OCI-LY7 (cell line): Measurements from ENCODE around the gene RYK. TPM values are rescaled to one million over a fixed set of nuclear protein-coding genes. Genes with fewer than 3 reads are reported as not detected.

Experiments used
- BruUV-seq: library from RNA; stranded (reverse); fragments of 400-500 nt; replicated peaks from 2 replicates; lab custom pipeline; 2021; lab: Mats Ljungman, UMichigan
- CTCF ChIA-PET: fragments of 300-600 bp; sonication (Branson Sonifier 250); formaldehyde crosslinking; loops from one replicate; lab custom pipeline; 2022; ENCODE audit warnings: antibody characterized with exemption; ENCODE audit not compliant: unreplicated experiment; lab: Charles Lee
- POLR2A ChIA-PET: fragments of 300-600 bp; sonication (Branson Sonifier 250); formaldehyde crosslinking; loops from one replicate; lab custom pipeline; 2022; ENCODE audit warnings: antibody characterized with exemption; lab: Charles Lee
- DNase-seq: peaks from one replicate; pipeline ENCODE4 v3.0.0-alpha.2; 2015; ENCODE audit warnings: low spot score
- H2AFZ ChIP-seq: fragments of 200-600 bp; sonication (generic), shearing (Covaris generic); 2 replicates; pipeline ENCODE4 v1.6.1; 2014; ENCODE audit warnings: mild to moderate bottlenecking, antibody characterized with exemption, low read length, moderate library complexity
- H3K27ac ChIP-seq: fragments of 200-600 bp; sonication (generic); 2 replicates; pipeline ENCODE4 v1.5.1; 2014; ENCODE audit warnings: mixed run types, low read depth, mild to moderate bottlenecking, moderate library complexity, low read length, inconsistent platforms; ENCODE audit not compliant: poor library complexity, severe bottlenecking
- H3K36me3 ChIP-seq: fragments of 200-600 bp; sonication (generic); 2 replicates; pipeline ENCODE4 v1.6.1; 2014; ENCODE audit warnings: mild to moderate bottlenecking, antibody characterized with exemption, low read length, moderate library complexity, mixed read lengths; ENCODE audit not compliant: insufficient read depth
- H3K4me1 ChIP-seq: fragments of 200-600 bp; sonication (generic); 2 replicates; pipeline ENCODE4 v1.5.1; 2014; ENCODE audit warnings: mild to moderate bottlenecking, low read length; ENCODE audit not compliant: insufficient read depth, poor library complexity, severe bottlenecking
- H3K4me2 ChIP-seq: fragments of 200-600 bp; sonication (generic); 2 replicates; pipeline ENCODE4 v1.6.1; 2014; ENCODE audit warnings: mild to moderate bottlenecking, low read length
- H3K4me3 ChIP-seq: fragments of 200-600 bp; sonication (generic); 2 replicates; pipeline ENCODE4 v1.5.1; 2014; ENCODE audit warnings: mild to moderate bottlenecking, low read depth, low read length; ENCODE audit not compliant: poor library complexity, severe bottlenecking
- H3K79me2 ChIP-seq: fragments of 200-600 bp; sonication (generic); 2 replicates; pipeline ENCODE4 v1.6.1; 2016; ENCODE audit warnings: low read depth, mild to moderate bottlenecking, low read length, moderate library complexity, mixed read lengths; ENCODE audit not compliant: insufficient read depth
- H3K9me2 ChIP-seq: fragments of 200-600 bp; sonication (generic); 2 replicates; pipeline ENCODE4 v1.6.1; 2016; ENCODE audit warnings: mild to moderate bottlenecking, low read length, mixed read lengths; ENCODE audit not compliant: insufficient read depth
- H3K9me3 ChIP-seq: fragments of 200-600 bp; sonication (generic); 2 replicates; pipeline ENCODE4 v1.6.1; 2014; ENCODE audit warnings: mild to moderate bottlenecking, mixed run types, low read length, mixed read lengths
- H4K20me1 ChIP-seq: fragments of 200-600 bp; sonication (generic); 2 replicates; pipeline ENCODE4 v1.6.1; 2014; ENCODE audit warnings: mild to moderate bottlenecking, antibody characterized with exemption, low read length, moderate library complexity, mixed read lengths; ENCODE audit not compliant: insufficient read depth
- EZH2phosphoT487 ChIP-seq: fragments of 200-600 bp; sonication (generic); IDR thresholded peaks from 2 replicates; pipeline ENCODE4 v1.6.1; 2018; ENCODE audit warnings: low read depth, borderline replicate concordance, mild to moderate bottlenecking, mixed run types, antibody characterized with exemption, low read length, moderate library complexity, mixed read lengths
- intact Hi-C: fragments of 100-400 bp; cut with micrococcal nuclease; formaldehyde crosslinking; loops from one replicate; pipeline ENCODE4 v1.10.0; 2022; ENCODE audit not compliant: unreplicated experiment
- total RNA-seq, 2 experiments: library from RNA; depleted of rRNA in 1 of 2; stranded (reverse); fragments of >200 nt in 1 of 2; shearing (Covaris generic) in 1 of 2; gene quantifications; 2 replicates each; pipeline ENCODE4 v1.2.3, GENCODE V29; 2014 to 2022
- TF ChIP-seq, protein P1 (sequence below): fragments of 200-600 bp; sonication (generic); conservative IDR thresholded peaks from 2 replicates; pipeline ENCODE4 v1.5.1; 2014; ENCODE audit warnings: mild to moderate bottlenecking, antibody characterized with exemption, low read length, moderate library complexity, mixed read lengths

RYK gene
- total RNA-seq, 2 experiments from 2014 or later: 24.8 to 25.5 TPM

DNA sequence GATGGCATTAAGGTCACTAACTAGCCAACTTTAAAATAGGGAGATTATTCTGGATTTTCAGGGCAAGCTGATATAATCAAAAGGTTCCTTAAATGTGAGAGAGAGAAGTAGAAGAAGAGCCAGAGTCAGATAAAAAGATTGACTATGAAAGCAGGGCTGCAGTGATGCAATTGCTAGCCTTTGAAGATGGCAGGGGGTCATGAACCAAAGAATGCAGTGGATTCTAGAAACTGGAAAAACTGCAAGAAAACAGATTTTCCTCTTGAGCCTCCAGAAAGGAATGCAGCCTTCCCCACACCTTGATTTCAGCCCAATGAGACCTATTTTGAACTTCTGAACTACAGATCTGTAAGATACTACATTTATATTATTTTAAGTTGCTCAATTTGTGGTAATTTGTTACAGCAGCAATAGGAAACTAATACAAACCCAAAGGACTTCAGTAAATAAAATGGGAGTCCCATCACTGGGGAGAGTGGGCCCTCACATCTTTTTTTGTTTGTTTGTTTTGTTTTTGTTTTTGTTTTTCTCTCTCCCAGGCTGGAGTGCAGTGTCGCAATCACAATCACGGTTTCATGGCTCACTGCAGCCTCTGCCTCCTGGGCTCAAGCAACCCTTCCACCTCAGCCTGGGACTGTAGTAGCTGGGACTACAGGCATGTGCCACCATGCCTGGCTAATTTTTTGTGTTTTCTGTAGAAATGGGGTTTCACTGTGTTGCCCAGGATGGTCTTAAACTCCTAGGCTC is 31.4 kb upstream of the RYK start:
- H3K9me3 ChIP-seq: no peaks in the 10 kb centered on the region
- no peak overlapping the region for H2AFZ ChIP-seq
- H3K4me2 ChIP-seq: no peak overlapping the region
- ChIA-PET POLR2A (no interaction called here), CTCF (no interaction called here)
- no peaks in the 10 kb centered on the region for H3K79me2 ChIP-seq
- no TSS peak for BruUV-seq
- no peaks in the 10 kb centered on the region for H3K4me1 ChIP-seq
- no peak for TF ChIP-seq EZH2phosphoT487
- TF ChIP-seq, protein P1, sequence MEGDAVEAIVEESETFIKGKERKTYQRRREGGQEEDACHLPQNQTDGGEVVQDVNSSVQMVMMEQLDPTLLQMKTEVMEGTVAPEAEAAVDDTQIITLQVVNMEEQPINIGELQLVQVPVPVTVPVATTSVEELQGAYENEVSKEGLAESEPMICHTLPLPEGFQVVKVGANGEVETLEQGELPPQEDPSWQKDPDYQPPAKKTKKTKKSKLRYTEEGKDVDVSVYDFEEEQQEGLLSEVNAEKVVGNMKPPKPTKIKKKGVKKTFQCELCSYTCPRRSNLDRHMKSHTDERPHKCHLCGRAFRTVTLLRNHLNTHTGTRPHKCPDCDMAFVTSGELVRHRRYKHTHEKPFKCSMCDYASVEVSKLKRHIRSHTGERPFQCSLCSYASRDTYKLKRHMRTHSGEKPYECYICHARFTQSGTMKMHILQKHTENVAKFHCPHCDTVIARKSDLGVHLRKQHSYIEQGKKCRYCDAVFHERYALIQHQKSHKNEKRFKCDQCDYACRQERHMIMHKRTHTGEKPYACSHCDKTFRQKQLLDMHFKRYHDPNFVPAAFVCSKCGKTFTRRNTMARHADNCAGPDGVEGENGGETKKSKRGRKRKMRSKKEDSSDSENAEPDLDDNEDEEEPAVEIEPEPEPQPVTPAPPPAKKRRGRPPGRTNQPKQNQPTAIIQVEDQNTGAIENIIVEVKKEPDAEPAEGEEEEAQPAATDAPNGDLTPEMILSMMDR: no peak
- H3K9me2 ChIP-seq: no peaks in the 10 kb centered on the region
- intact Hi-C loops: no loop called here
- no peak overlapping the region for H3K4me3 ChIP-seq
- DNase-seq: no peak
- H3K36me3 ChIP-seq: no peaks in the 10 kb centered on the region
- H4K20me1 ChIP-seq: no peaks in the 10 kb centered on the region
- H3K27ac ChIP-seq: no peak overlapping the region

DNA sequence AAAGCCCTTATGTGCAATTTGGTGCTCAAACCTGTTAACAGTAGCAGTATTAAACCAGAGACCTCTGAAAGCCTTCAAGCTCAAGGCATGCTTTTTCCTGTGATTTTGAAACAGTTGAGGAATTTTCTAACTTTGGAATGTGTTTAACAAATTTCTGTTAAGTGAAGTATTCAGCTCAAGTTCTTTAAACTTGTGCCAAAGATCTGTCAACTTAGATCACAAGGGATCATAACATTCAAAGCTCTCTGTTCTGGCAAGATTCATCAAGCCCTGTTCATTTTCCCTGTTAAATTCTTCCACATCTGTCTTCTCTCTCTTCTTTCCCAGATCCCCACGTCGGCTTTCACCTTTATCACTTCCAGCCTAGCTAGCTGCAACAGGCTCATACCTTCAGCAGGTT is 28.8 kb upstream of the RYK start:
- H3K36me3 ChIP-seq: no peaks in the 10 kb centered on the region
- BruUV-seq: no TSS peak
- no peaks in the 10 kb centered on the region for H3K4me1 ChIP-seq
- H2AFZ ChIP-seq: no peak overlapping the region
- ChIA-PET POLR2A (interaction anchor here (1.7 kb wide), 1 partner anchor 10 kb away, joined by 4 read pairs; no protein-coding TSS in a partner anchor), CTCF (no interaction called here)
- H3K9me2 ChIP-seq: no peaks in the 10 kb centered on the region
- no peaks in the 10 kb centered on the region for H3K9me3 ChIP-seq
- no peaks in the 10 kb centered on the region for H4K20me1 ChIP-seq
- DNase-seq: no peak
- no peak overlapping the region for H3K27ac ChIP-seq
- no peaks in the 10 kb centered on the region for H3K79me2 ChIP-seq
- intact Hi-C loops: no loop called here
- no peak overlapping the region for H3K4me2 ChIP-seq
- H3K4me3 ChIP-seq: no peak overlapping the region
- no peak for TF ChIP-seq EZH2phosphoT487

DNA sequence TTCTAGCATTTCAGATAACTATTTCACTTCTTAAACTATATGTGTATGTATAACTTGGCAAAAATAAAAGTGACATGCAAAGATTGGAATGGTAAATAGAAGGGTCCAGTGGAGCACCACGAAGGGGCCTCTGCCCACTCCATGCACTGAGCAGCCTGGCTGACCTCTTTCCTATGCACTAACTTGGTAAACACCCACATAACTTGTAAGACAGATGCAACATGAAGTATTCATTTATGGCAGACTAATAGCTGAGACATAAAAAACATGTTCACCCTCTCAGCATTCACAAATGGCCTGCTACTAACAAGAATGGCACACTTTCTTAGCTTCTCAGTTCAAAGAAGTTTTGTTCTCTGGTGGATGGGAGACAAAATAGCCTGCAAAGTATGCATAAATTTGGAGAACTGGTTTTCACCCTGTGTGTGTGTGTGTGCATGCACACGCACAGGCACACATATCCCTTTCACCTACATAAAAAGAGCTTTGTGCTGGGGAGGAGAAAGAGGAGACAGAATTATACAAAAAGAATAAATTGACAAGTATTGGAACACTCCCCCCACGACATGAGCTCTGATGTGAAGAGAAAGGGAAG is 26.5 kb upstream of the RYK start:
- CTCF ChIA-PET: no interaction called here
- no peaks in the 10 kb centered on the region for H3K9me2 ChIP-seq
- H2AFZ ChIP-seq: no peak overlapping the region
- H3K4me3 ChIP-seq: no peak overlapping the region
- no peaks in the 10 kb centered on the region for H3K79me2 ChIP-seq
- BruUV-seq: no TSS peak
- H3K4me1 ChIP-seq: no peaks in the 10 kb centered on the region
- H3K27ac ChIP-seq: no peak overlapping the region
- no peak for TF ChIP-seq EZH2phosphoT487
- TF ChIP-seq, protein P1: no peak
- H4K20me1 ChIP-seq: no peaks in the 10 kb centered on the region
- no peak overlapping the region for H3K4me2 ChIP-seq
- POLR2A ChIA-PET: interaction anchor here (0.9 to 1.5 kb wide), 3 partner anchors 15 to 55 kb away, joined by 3 to 4 read pairs (median 4); no protein-coding TSS in a partner anchor
- DNase-seq: no peak
- no peaks in the 10 kb centered on the region for H3K9me3 ChIP-seq
- H3K36me3 ChIP-seq: no peaks in the 10 kb centered on the region
- intact Hi-C loops: no loop called here
